ENCODE measurements around the gene SDHC.
"Not testable (repeated sequence)": the region's sequence is repeated elsewhere in the genome, so short reads cannot be mapped to it uniquely, and the experiment has no call there.

The SDHC gene

GRCh38 chr1:161388639-161389038 is 74.5 kb downstream of the SDHC start:
- H3K4me3 ChIP-seq (ENCODE audit: low read depth, low read length): no peak overlapping the region
- peak; percentile 29 for DNase-seq (ENCODE audit: low read depth)
- TF ChIP-seq MYC (IDR thresholded peaks at IDR 0.05; ENCODE audit: low read depth, low read length): no peak
- TF ChIP-seq, protein P1, sequence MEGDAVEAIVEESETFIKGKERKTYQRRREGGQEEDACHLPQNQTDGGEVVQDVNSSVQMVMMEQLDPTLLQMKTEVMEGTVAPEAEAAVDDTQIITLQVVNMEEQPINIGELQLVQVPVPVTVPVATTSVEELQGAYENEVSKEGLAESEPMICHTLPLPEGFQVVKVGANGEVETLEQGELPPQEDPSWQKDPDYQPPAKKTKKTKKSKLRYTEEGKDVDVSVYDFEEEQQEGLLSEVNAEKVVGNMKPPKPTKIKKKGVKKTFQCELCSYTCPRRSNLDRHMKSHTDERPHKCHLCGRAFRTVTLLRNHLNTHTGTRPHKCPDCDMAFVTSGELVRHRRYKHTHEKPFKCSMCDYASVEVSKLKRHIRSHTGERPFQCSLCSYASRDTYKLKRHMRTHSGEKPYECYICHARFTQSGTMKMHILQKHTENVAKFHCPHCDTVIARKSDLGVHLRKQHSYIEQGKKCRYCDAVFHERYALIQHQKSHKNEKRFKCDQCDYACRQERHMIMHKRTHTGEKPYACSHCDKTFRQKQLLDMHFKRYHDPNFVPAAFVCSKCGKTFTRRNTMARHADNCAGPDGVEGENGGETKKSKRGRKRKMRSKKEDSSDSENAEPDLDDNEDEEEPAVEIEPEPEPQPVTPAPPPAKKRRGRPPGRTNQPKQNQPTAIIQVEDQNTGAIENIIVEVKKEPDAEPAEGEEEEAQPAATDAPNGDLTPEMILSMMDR (IDR thresholded peaks at IDR 0.05; ENCODE audit: low read depth, low read length): peak; percentile 4
- no peak for TF ChIP-seq MAX (IDR thresholded peaks at IDR 0.05; ENCODE audit: low read depth, low read length)

GRCh38 chr1:161389158-161389557 is 75.0 kb downstream of the SDHC start:
- H3K4me3 ChIP-seq (ENCODE audit: low read depth, low read length): peak overlapping the region; percentile 69
- not testable (repeated sequence) for DNase-seq (ENCODE audit: low read depth)

GRCh38 chr1:161389691-161390558 is 75.7 kb downstream of the SDHC start:
- peak overlapping the region; percentile 69 for H3K4me3 ChIP-seq (ENCODE audit: low read depth, low read length)
- DNase-seq (ENCODE audit: low read depth): peak; percentile 93
- TF ChIP-seq MAX (IDR thresholded peaks at IDR 0.05; ENCODE audit: low read depth, low read length) (peak; percentile 74), POLR2A (IDR thresholded peaks at IDR 0.05; ENCODE audit: extremely low read depth, insufficient read length) (peak; percentile 79), MYC (IDR thresholded peaks at IDR 0.05; ENCODE audit: low read depth, low read length) (0 out of 2 replicates have a peak, but pooled peaks have one; percentile 42)
- TF ChIP-seq, protein P1 (IDR thresholded peaks at IDR 0.05; ENCODE audit: low read depth, low read length): no peak

DNA sequence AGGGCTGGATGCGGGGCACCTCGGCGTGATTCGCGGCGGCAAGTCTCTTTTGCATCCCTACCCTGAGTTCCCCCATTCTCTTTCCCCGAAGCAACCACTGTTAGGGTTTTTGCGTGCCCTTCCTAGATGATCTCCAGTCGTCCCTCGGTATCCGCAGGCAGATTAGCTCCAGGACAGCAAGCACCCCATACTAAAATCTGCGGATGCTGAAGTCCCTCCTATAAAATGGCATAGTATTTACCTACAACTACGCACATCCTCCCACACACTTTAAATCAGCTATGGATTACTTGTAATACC is 76.3 kb downstream of the SDHC start:
- TF ChIP-seq POLR2A (IDR thresholded peaks at IDR 0.05; ENCODE audit: extremely low read depth, insufficient read length) (no peak), MYC (IDR thresholded peaks at IDR 0.05; ENCODE audit: low read depth, low read length) (no peak), MAX (IDR thresholded peaks at IDR 0.05; ENCODE audit: low read depth, low read length) (no peak)
- TF ChIP-seq, protein P1 (IDR thresholded peaks at IDR 0.05; ENCODE audit: low read depth, low read length): no peak
- peak overlapping the region; percentile 67 for H3K4me3 ChIP-seq (ENCODE audit: low read depth, low read length)
- DNase-seq (ENCODE audit: low read depth): no peak

GRCh38 chr1:161391136-161391535 is 77.0 kb downstream of the SDHC start:
- not testable (repeated sequence) for H3K4me3 ChIP-seq (ENCODE audit: low read depth, low read length); DNase-seq (ENCODE audit: low read depth)

GRCh38 chr1:161391611-161392010 is 77.4 kb downstream of the SDHC start:
- H3K4me3 ChIP-seq (ENCODE audit: low read depth, low read length): no peak overlapping the region
- no peak for TF ChIP-seq MYC (IDR thresholded peaks at IDR 0.05; ENCODE audit: low read depth, low read length)
- TF ChIP-seq, protein P1 (IDR thresholded peaks at IDR 0.05; ENCODE audit: low read depth, low read length): no peak

GRCh38 chr1:161393151-161393550 is 79.0 kb downstream of the SDHC start:
- TF ChIP-seq MYC (IDR thresholded peaks at IDR 0.05; ENCODE audit: low read depth, low read length) (no peak), POLR2A (IDR thresholded peaks at IDR 0.05; ENCODE audit: extremely low read depth, insufficient read length) (no peak)
- TF ChIP-seq, protein P1 (IDR thresholded peaks at IDR 0.05; ENCODE audit: low read depth, low read length): no peak
- no peak overlapping the region for H3K4me3 ChIP-seq (ENCODE audit: low read depth, low read length)
- no peak for DNase-seq (ENCODE audit: low read depth)

More at GRCh38 chr1:161391611-161392010, 77.4 kb downstream of the SDHC start:
- no peak for DNase-seq (ENCODE audit: low read depth)

DNA sequence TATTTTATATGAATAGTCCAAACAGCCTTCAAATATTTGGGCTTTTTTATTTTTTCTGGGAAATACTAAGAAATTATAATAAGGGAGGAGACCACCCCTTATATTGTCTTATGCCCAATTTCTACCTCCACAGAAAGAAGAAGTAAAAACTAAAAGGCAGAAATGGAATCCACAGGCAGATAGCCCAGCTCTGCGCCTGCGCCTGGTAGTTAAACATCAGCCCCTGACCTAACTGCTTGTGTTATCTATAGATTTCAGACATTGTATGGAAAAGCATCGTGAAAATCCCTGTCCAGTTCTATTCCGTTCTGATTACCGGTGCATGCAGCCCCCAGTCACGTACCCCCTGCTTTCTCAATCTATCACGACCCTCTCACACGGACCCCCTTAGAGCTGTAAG is 82.9 kb downstream of the SDHC start:
- DNase-seq (ENCODE audit: low read depth); H3K4me3 ChIP-seq (ENCODE audit: low read depth, low read length): not testable (repeated sequence)

All from NB4 (cell line).